Esophagus muscularis mucosa (tissue), 4 donors: ENCODE measurements around the gene CCDC194. TPM values are rescaled to one million over a fixed set of nuclear protein-coding genes. Genes with fewer than 3 reads are reported as not detected.

Source experiments
- DNase-seq: peaks from one replicate; pipeline ENCODE4 v3.0.0-alpha.2; 2017; ENCODE audit errors: extremely low spot score
- H3K27ac ChIP-seq, 4 donors: fragments of 200-600 bp; sonication (generic); replicated peaks in 1 of 4; 1 replicate in 3 of 4; 2 replicates in 1 of 4; pipeline ENCODE4 v1.5.1; 2016 to 2019; ENCODE audit warnings: mild to moderate bottlenecking in 1 of 4
- H3K27me3 ChIP-seq, 4 donors: fragments of 200-600 bp; sonication (generic); one replicate each; pipeline versions ENCODE4 v1.5.1 to v1.6.0; 2016 to 2019
- H3K36me3 ChIP-seq, 4 donors: fragments of 200-600 bp; sonication (generic); one replicate each; pipeline ENCODE4 v1.5.1; 2016 to 2019
- H3K4me1 ChIP-seq, 4 donors: fragments of 200-600 bp; sonication (generic); one replicate each; pipeline ENCODE4 v1.5.1; 2016 to 2019
- H3K4me3 ChIP-seq, 4 donors: fragments of 200-600 bp; sonication (generic); 1 replicate in 2 of 4; 2 replicates in 2 of 4; pipeline ENCODE4 v1.5.1; 2016 to 2019; ENCODE audit warnings: mild to moderate bottlenecking in 4 of 4, moderate library complexity in 1 of 4
- H3K9me3 ChIP-seq, 4 donors: fragments of 200-600 bp; sonication (generic); 1 replicate in 3 of 4; 2 replicates in 1 of 4; pipeline ENCODE4 v1.5.1; 2016 to 2019
- CTCF ChIP-seq, 3 experiments: fragments of 200-600 bp in 2 of 3; fragments of 450-650 bp in 1 of 3; sonication (generic) in 2 of 3; IDR thresholded peaks; one replicate each; pipeline ENCODE4 v1.5.1; 2017 to 2019; ENCODE audit warnings: antibody characterized with exemption in 3 of 3, mild to moderate bottlenecking in 2 of 3, moderate library complexity in 1 of 3
- EP300 ChIP-seq: sonication (generic); formaldehyde crosslinking; IDR thresholded peaks from one replicate; pipeline ENCODE4 v1.6.1; 2017; ENCODE audit warnings: antibody characterized with exemption
- POLR2A ChIP-seq: fragments of 450-650 bp; IDR thresholded peaks from one replicate; pipeline ENCODE4 v1.6.1; 2017; ENCODE audit warnings: antibody characterized with exemption, moderate library complexity, mild to moderate bottlenecking, low read depth
- POLR2AphosphoS5 ChIP-seq, 2 donors: sonication (generic); formaldehyde crosslinking; IDR thresholded peaks; one replicate each; pipeline ENCODE4 v1.6.1; 2017; ENCODE audit warnings: antibody characterized with exemption in 2 of 2
- WGBS: methylation state at CpG from one replicate; pipeline ENCODE4 v1.1.5; 2018; 5-methylcytosine and 5-hydroxymethylcytosine counted together
- intact Hi-C: fragments of 100-400 bp; cut with DNase I; formaldehyde crosslinking; loops from one replicate; pipeline ENCODE4 v1.15.1; 2023
- total RNA-seq, 4 donors: library from RNA; depleted of rRNA; stranded (reverse); fragments of >200 nt; gene quantifications; one replicate each; pipeline versions ENCODE4 v1.1.0 to v1.2.1, GENCODE V29; 2016

The CCDC194 gene
- total RNA-seq, 4 donors from 2014 or later, result not detected

GRCh38 chr19:17404621-17405249, 10.7 kb upstream of the CCDC194 start:
- intact Hi-C loops, result no loop called here

GRCh38 chr19:17404015-17404414, 10.0 kb upstream of the CCDC194 start:
- Histone ChIP-seq H3K4me1 (peaks cover 11 to 40% (median 27%) of the 10 kb centered on the region in 4 donors), H3K9me3 (no peaks in the 10 kb centered on the region), H3K4me3 (peak overlapping the region; percentile 43 to 56 (median 48)), H3K27ac (peak overlapping the region in 3 of 4 donors; percentile 22 to 71 (median 31)), H3K27me3 (peaks cover 0 to 38% (median 2%) of the 10 kb centered on the region in 4 donors), H3K36me3 (peaks cover 0 to 13% (median 0%) of the 10 kb centered on the region in 4 donors)
- no peak for TF ChIP-seq POLR2A
- no peak for TF ChIP-seq EP300
- TF ChIP-seq POLR2AphosphoS5 (IDR thresholded peaks at IDR 0.05), result no peak
- TF ChIP-seq CTCF (IDR thresholded peaks at IDR 0.05), result no peak
- intact Hi-C loops, result no loop called here
- WGBS, result 86% methylated on average over 6 of the region's 6 CpGs
- no peak for DNase-seq

More at GRCh38 chr19:17404621-17405249, 10.7 kb upstream of the CCDC194 start:
- peaks cover 0 to 38% (median 2%) of the 10 kb centered on the region in 4 donors for H3K27me3 ChIP-seq
- H3K36me3 ChIP-seq, result peaks cover 0 to 13% (median 0%) of the 10 kb centered on the region in 4 donors
- H3K9me3 ChIP-seq, result no peaks in the 10 kb centered on the region
- peak overlapping the region; percentile 71 to 79 (median 76) for H3K27ac ChIP-seq
- H3K4me3 ChIP-seq, result peak overlapping the region; percentile 43 to 56 (median 48)
- 74% methylated on average over 6 of the region's 7 CpGs for WGBS
- DNase-seq, result no peak
- peaks cover 11 to 40% (median 27%) of the 10 kb centered on the region in 4 donors for H3K4me1 ChIP-seq
- TF ChIP-seq CTCF (IDR thresholded peaks at IDR 0.05), result no peak
- no peak for TF ChIP-seq EP300
- TF ChIP-seq POLR2AphosphoS5 (IDR thresholded peaks at IDR 0.05), result no peak
- TF ChIP-seq POLR2A, result no peak

- peak overlapping the region in 2 of 4 donors; percentile 3 to 71 for H3K27ac ChIP-seq
- TF ChIP-seq EP300 (no peak), POLR2A (no peak), POLR2AphosphoS5 (IDR thresholded peaks at IDR 0.05) (no peak), CTCF (IDR thresholded peaks at IDR 0.05) (no peak)
- DNase-seq, result no peak
- 47% methylated on average over 24 of the region's 36 CpGs for WGBS
- peaks cover 11 to 40% (median 27%) of the 10 kb centered on the region in 4 donors for H3K4me1 ChIP-seq
- H3K9me3 ChIP-seq, result no peaks in the 10 kb centered on the region
- peaks cover 0 to 13% (median 0%) of the 10 kb centered on the region in 4 donors for H3K36me3 ChIP-seq
- H3K4me3 ChIP-seq, result peak overlapping the region; percentile 43 to 56 (median 48)
- peaks cover 0 to 40% (median 2%) of the 10 kb centered on the region in 4 donors for H3K27me3 ChIP-seq
- intact Hi-C loops, result no loop called here
Measured at GRCh38 chr19:17402982-17403855, 9.2 kb upstream of the CCDC194 start.

GRCh38 chr19:17401628-17402027, 7.6 kb upstream of the CCDC194 start:
- H3K36me3 ChIP-seq, result peaks cover 0 to 13% (median 0%) of the 10 kb centered on the region in 4 donors
- no peaks in the 10 kb centered on the region for H3K9me3 ChIP-seq
- H3K4me3 ChIP-seq, result no peak overlapping the region
- H3K4me1 ChIP-seq, result peaks cover 10 to 38% (median 20%) of the 10 kb centered on the region in 4 donors
- H3K27me3 ChIP-seq, result peaks cover 0 to 52% (median 2%) of the 10 kb centered on the region in 4 donors
- 96% methylated on average over 6 of the region's 6 CpGs for WGBS
- no peak overlapping the region for H3K27ac ChIP-seq
- TF ChIP-seq EP300, result no peak
- TF ChIP-seq POLR2A, result no peak
- no peak for TF ChIP-seq CTCF (IDR thresholded peaks at IDR 0.05)
- TF ChIP-seq POLR2AphosphoS5 (IDR thresholded peaks at IDR 0.05), result no peak
- intact Hi-C loops, result no loop called here
- no peak for DNase-seq
